HEK293 (cell line): ENCODE measurements around the gene LNP1.
A peak's percentile ranks its signal among the peaks of the same experiment; 100 is the strongest.

Experiments
- CTCF ChIA-PET: fragments of 350-600 bp; formaldehyde crosslinking; extraction: SDS; loops from one replicate; lab custom pipeline; 2021; ENCODE audit warnings: antibody characterized with exemption; lab: Yijun Ruan, JAX
- POLR2A ChIA-PET: fragments of 300-600 bp; formaldehyde crosslinking; extraction: SDS; loops from one replicate; lab custom pipeline; 2020; ENCODE audit warnings: antibody characterized with exemption, inconsistent platforms; lab: Yijun Ruan, JAX
- H3K27ac ChIP-seq: fragments of 200-500 bp; sonication (Bioruptor generic); 2 replicates; pipeline ENCODE4 v1.5.1; 2014; ENCODE audit warnings: low read depth, low read length, control low read depth, inconsistent platforms; ENCODE audit errors: extremely low read depth
- H3K36me3 ChIP-seq, 2 experiments: fragments of 200-500 bp in 1 of 2; sonication (Bioruptor generic) in 1 of 2; 1 replicate in 1 of 2; 2 replicates in 1 of 2; pipeline ENCODE4 v1.5.1; 2014 to 2017; ENCODE audit warnings: inconsistent platforms in 2 of 2, low read length in 2 of 2; ENCODE audit not compliant: control insufficient read depth in 2 of 2, insufficient read depth in 1 of 2
- H3K4me1 ChIP-seq: fragments of 200-500 bp; sonication (Bioruptor generic); 2 replicates; pipeline ENCODE4 v1.5.1; 2014; ENCODE audit warnings: mild to moderate bottlenecking, low read length, inconsistent platforms; ENCODE audit not compliant: control insufficient read depth, insufficient read depth
- H3K4me3 ChIP-seq: 2 replicates; pipeline ENCODE4 v1.5.1; 2011; ENCODE audit warnings: low read depth, mild to moderate bottlenecking, control low read depth, low read length, moderate library complexity
- H3K9me3 ChIP-seq: fragments of 200-500 bp; sonication (Bioruptor generic); 2 replicates; pipeline ENCODE4 v1.5.1; 2014; ENCODE audit warnings: low read depth, low read length, inconsistent platforms; ENCODE audit not compliant: control insufficient read depth, insufficient read depth
- ATF2 ChIP-seq: fragments of 450-650 bp; formaldehyde crosslinking; IDR thresholded peaks from 2 replicates; pipeline ENCODE4 v1.5.1; 2016; ENCODE audit warnings: missing biosample characterization, missing genetic modification characterization, low read depth
- PRDM10 ChIP-seq: fragments of 450-650 bp; formaldehyde crosslinking; IDR thresholded peaks from 2 replicates; pipeline ENCODE4 v1.5.1; 2016; ENCODE audit warnings: missing biosample characterization, missing genetic modification characterization
- TSHZ1 ChIP-seq: fragments of 450-650 bp; formaldehyde crosslinking; IDR thresholded peaks from 2 replicates; pipeline ENCODE4 v1.5.1; 2016; ENCODE audit warnings: missing biosample characterization, missing genetic modification characterization, borderline replicate concordance
- ZBTB11 ChIP-seq: fragments of 450-650 bp; formaldehyde crosslinking; conservative IDR thresholded peaks from 2 replicates; pipeline ENCODE4 v1.5.1; 2016; ENCODE audit warnings: low read depth, missing biosample characterization, missing genetic modification characterization
- ZBTB17 ChIP-seq: fragments of 450-650 bp; formaldehyde crosslinking; IDR thresholded peaks from 2 replicates; pipeline ENCODE4 v1.5.1; 2016; ENCODE audit warnings: missing biosample characterization, missing genetic modification characterization
- ZNF132 ChIP-seq: fragments of 450-650 bp; formaldehyde crosslinking; IDR thresholded peaks from 2 replicates; pipeline ENCODE4 v1.5.1; 2017; ENCODE audit warnings: missing biosample characterization, missing genetic modification characterization, borderline replicate concordance
- ZNF341 ChIP-seq: fragments of 450-650 bp; formaldehyde crosslinking; IDR thresholded peaks from 2 replicates; pipeline ENCODE4; 2016; ENCODE audit warnings: low read depth, missing biosample characterization, missing genetic modification characterization
- ZNF391 ChIP-seq: fragments of 450-650 bp; formaldehyde crosslinking; IDR thresholded peaks from 2 replicates; pipeline ENCODE4 v1.5.1; 2016; ENCODE audit warnings: low read depth, missing biosample characterization, missing genetic modification characterization, borderline replicate concordance
- ZNF530 ChIP-seq: fragments of 450-650 bp; formaldehyde crosslinking; IDR thresholded peaks from 2 replicates; pipeline ENCODE4 v1.5.1; 2016; ENCODE audit warnings: low read depth, missing biosample characterization, missing genetic modification characterization
- ZNF544 ChIP-seq: fragments of 450-650 bp; formaldehyde crosslinking; IDR thresholded peaks from 2 replicates; pipeline ENCODE4 v1.5.0; 2017; ENCODE audit warnings: missing biosample characterization, missing genetic modification characterization
- ZNF571 ChIP-seq: fragments of 450-650 bp; formaldehyde crosslinking; IDR thresholded peaks from 2 replicates; pipeline ENCODE4 v1.5.0; 2017; ENCODE audit warnings: missing biosample characterization, missing genetic modification characterization
- ZNF626 ChIP-seq: fragments of 450-650 bp; sonication (Bioruptor Pico); formaldehyde crosslinking; IDR thresholded peaks from 2 replicates; pipeline ENCODE4 v1.5.1; 2018; ENCODE audit warnings: missing biosample characterization, missing genetic modification characterization, inconsistent platforms
- ZNF645 ChIP-seq: fragments of 450-650 bp; formaldehyde crosslinking; IDR thresholded peaks from 2 replicates; pipeline ENCODE4; 2016; ENCODE audit warnings: missing biosample characterization, missing genetic modification characterization

LNP1 gene

GRCh38 chr3:100425316-100425715, 24.0 kb downstream of the LNP1 start:
- no peak for TF ChIP-seq ZBTB11 (tag by site-specific recombination)
- no peak for TF ChIP-seq ZNF530 (tag by site-specific recombination)
- TF ChIP-seq ATF2 (tag by site-specific recombination), result no peak
- TF ChIP-seq ZNF544 (tag by site-specific recombination), result no peak
- H3K4me3 ChIP-seq, result no peak overlapping the region
- no peak overlapping the region for H3K27ac ChIP-seq
- no peaks in the 10 kb centered on the region for H3K36me3 ChIP-seq
- ChIA-PET CTCF (no interaction called here), POLR2A (no interaction called here)
- H3K4me1 ChIP-seq, result peaks cover 6% of the 10 kb centered on the region; the same call in 1 of the 2 replicates
- no peaks in the 10 kb centered on the region for H3K9me3 ChIP-seq

GRCh38 chr3:100426067-100426682, 24.8 kb downstream of the LNP1 start:
- H3K4me3 ChIP-seq, result no peak overlapping the region
- H3K9me3 ChIP-seq, result no peaks in the 10 kb centered on the region
- no peak overlapping the region for H3K27ac ChIP-seq
- H3K4me1 ChIP-seq, result peaks cover 6% of the 10 kb centered on the region; the same call in 1 of the 2 replicates
- TF ChIP-seq PRDM10 (tag by site-specific recombination), result peak; percentile 41; the same call in 1 of the 2 replicates
- no peak for TF ChIP-seq ZNF391 (tag by site-specific recombination)
- no peak for TF ChIP-seq ZNF132 (tag by site-specific recombination)
- TF ChIP-seq ZBTB17, result peak; percentile 63
- no peak for TF ChIP-seq ZNF645
- no peak for TF ChIP-seq TSHZ1
- no peak for TF ChIP-seq ZNF626
- TF ChIP-seq ZNF341 (tag by site-specific recombination), result no peak
- TF ChIP-seq ZNF571 (tag by site-specific recombination), result no peak
- TF ChIP-seq, all 188 proteins: peak for 2
- ChIA-PET CTCF (interaction anchor here (0.8 to 0.9 kb wide), 2 partner anchors 9 to 36 kb away, joined by 3 read pairs; no protein-coding TSS in a partner anchor), POLR2A (no interaction called here)
- H3K36me3 ChIP-seq, result no peaks in the 10 kb centered on the region
